ENCODE data around the gene TMEM164.

GRCh38 chrX:110051559-110051958, 48.6 kb downstream of the TMEM164 start:
- TF ChIP-seq CTCF (IDR thresholded peaks at IDR 0.05) (no peak), EP300 (IDR thresholded peaks at IDR 0.05) (no peak), POLR2AphosphoS5 (IDR thresholded peaks at IDR 0.05) (no peak)
